Measurements from ENCODE around the gene COBL.

- TF ChIP-seq TAF1 (IDR thresholded peaks at IDR 0.05; ENCODE audit: low read depth, low read length), result no peak
- no peak for TF ChIP-seq POLR2AphosphoS5 (IDR thresholded peaks at IDR 0.05; ENCODE audit: low read depth, low read length)
- no peak for TF ChIP-seq POU2F2 (IDR thresholded peaks at IDR 0.05; ENCODE audit: low read depth, low read length)
- TF ChIP-seq POLR2A (IDR thresholded peaks at IDR 0.05; ENCODE audit: low read depth, low read length), result no peak
These were observed 235.2 kb downstream of the COBL start for GRCh38 chr7:51081270-51081890.
